GM21381 (cell line): ENCODE data around the gene RPL31.
A peak's percentile ranks its signal among the peaks of the same experiment; 100 is the strongest.

Experiments
- ATAC-seq: cut with Tn5 transposase; IDR thresholded peaks from one replicate; pipeline ENCODE4 v1.9.1; 2021; ENCODE audit warnings: mild to moderate bottlenecking, moderate library complexity; ENCODE audit not compliant: unreplicated experiment

RPL31 gene

GRCh38 chr2:101001691-101002561, at the start of gene RPL31:
RPL31 (plus strand) TSS chr2:101002289; CDS start chr2:101002702, 413 bp downstream.
- ATAC-seq: peak; percentile 94

DNA sequence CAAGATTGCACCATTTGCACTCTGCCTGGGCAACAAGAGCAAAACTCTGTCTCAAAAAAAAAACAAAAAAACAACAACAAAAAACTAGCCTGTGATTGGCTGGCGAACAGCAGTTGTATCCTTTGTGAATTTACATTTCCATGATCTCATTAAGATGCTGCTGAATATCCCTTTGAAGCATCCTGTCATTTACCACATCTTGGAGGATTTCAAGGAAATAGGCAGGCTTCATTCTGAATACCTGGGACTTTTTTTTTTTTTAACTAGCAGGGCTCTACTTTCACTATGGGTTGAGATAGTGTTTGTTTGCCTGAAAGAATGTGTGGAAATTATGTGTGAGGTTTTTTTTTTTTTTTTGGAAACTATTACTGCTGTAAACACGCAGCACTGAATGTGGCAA, 49.6 kb upstream of the RPL31 start:
- no peak for ATAC-seq

DNA sequence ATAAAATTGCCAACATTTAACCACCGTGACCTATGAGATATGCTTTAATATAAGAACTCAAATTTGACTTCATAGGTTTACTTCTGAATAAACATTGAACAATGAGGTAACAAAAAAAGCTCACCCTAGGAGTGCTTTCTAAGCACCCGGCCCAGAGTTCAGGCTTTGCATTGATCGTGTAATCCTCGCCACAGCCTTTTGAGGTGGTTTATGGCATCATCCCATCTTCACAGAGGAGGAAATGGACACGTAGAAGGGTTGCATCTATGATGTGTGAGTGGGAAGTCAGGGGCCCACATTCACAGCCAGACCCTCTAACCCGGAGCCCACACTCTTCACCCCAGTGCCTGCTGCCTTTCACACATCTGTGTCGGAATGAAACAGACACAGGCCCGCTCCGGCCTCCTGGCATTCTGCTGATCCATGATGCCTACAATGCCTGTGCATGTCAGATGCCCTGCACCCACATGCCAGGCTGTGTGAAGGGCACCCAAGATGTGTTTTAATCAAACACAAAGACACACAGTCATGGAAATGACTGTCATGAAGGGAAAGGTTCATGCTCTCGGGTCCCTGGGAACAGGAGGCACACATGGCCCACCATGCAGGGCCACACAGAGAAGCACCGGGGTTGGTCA, 48.6 kb upstream of the RPL31 start:
- ATAC-seq: no peak

GRCh38 chr2:100954044-100954420, 48.1 kb upstream of the RPL31 start:
- ATAC-seq: no peak

- ATAC-seq: no peak
Measured at GRCh38 chr2:100955226-100955625, 46.9 kb upstream of the RPL31 start.

GRCh38 chr2:100956081-100956480, 46.0 kb upstream of the RPL31 start:
- ATAC-seq: no peak

GRCh38 chr2:100957996-100958653, 44.0 kb upstream of the RPL31 start:
- no peak for ATAC-seq

DNA sequence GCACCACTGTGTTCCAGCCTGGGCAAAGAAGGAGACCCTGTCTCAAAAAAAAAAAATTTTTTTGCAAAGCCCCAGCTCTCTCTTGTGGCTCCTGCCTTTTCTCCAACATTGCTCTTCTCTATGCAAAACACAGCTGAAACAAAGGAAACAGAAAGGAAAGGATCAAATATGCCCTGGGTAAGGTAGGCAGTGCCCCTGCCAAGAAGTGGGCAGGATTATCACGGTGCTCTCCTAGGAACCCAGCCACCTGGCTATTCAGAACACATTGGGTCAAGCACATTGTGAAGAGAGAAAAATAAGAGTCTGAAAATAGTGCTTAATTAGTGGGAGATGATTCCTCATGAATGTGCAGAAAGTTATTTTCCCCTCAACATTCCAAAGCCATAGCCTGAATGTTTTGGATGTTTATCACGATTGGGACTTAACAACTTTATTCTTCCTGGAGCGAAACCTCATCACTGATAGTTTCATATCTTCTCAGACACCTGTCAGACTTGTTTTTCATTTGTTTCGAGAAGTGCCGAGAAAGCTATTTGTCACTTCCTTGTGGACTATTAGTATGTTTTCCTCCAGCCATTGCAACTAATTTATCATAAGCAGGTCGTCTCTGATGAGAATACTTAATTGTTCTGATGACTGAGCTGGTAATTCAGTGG, 42.7 kb upstream of the RPL31 start:
- ATAC-seq: no peak

- ATAC-seq: no peak
Measured at GRCh38 chr2:100960688-100961087, 41.4 kb upstream of the RPL31 start.

- no peak for ATAC-seq
Measured at GRCh38 chr2:100962366-100963025, 39.6 kb upstream of the RPL31 start.

DNA sequence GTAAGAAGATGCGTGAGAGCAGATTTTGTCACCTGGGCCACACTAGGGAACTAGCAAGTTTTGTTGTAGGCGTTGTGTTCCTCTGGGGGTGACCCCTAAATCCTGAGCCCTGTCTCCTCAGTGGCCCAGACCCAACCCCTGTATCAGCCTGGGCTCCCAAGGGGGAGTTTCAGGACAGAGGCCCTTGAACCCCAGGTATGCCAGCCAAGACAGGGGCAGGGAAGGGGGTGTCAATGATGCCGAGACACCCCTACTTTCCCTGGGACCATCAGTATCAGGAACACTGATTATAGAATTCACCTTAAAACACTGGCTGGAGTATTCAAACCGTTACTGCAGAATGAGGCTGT, 39.1 kb upstream of the RPL31 start:
- ATAC-seq: no peak

DNA sequence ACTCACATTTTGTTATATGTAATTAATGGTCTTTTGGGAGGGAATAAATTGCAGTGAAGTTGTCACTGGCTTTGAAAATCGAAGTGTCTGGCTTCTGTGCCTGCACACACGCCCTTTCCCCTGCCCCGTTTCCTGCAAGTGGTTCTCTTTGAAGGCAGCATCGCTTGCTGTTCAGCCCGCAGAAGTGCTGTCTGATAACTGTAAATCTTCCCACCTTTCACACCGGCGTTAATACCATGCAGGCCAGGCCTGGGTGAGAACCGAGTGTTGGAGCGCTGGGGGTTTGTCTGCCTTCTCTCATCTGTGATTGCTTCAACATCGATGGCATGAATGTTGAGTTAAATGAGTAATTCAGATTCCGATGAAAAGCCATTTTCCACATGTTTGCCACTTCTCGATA, 37.9 kb upstream of the RPL31 start:
- no peak for ATAC-seq

- no peak for ATAC-seq
Measured at GRCh38 chr2:100964681-100965169, 37.4 kb upstream of the RPL31 start.

GRCh38 chr2:100965596-100965995, 36.5 kb upstream of the RPL31 start:
- ATAC-seq: no peak

DNA sequence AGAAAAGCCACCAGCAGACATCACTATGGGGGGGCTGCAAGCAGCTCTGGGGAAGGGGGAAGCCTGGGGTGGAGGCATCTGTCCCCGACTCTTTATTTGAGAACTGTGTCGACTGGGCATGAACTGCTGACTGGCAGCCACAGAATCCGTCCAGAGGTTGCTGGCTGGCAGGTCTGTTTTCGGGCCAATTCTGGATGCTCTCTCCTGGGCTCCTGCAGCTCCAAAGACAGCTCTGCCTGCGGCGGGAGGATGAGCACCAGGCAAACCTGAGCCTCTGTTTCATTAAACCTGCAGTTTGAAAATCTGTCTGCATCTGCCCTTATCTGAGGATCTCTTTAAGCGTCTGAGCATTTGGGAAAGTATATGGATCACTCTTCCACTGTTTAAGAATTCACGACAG, 34.4 kb upstream of the RPL31 start:
- no peak for ATAC-seq

DNA sequence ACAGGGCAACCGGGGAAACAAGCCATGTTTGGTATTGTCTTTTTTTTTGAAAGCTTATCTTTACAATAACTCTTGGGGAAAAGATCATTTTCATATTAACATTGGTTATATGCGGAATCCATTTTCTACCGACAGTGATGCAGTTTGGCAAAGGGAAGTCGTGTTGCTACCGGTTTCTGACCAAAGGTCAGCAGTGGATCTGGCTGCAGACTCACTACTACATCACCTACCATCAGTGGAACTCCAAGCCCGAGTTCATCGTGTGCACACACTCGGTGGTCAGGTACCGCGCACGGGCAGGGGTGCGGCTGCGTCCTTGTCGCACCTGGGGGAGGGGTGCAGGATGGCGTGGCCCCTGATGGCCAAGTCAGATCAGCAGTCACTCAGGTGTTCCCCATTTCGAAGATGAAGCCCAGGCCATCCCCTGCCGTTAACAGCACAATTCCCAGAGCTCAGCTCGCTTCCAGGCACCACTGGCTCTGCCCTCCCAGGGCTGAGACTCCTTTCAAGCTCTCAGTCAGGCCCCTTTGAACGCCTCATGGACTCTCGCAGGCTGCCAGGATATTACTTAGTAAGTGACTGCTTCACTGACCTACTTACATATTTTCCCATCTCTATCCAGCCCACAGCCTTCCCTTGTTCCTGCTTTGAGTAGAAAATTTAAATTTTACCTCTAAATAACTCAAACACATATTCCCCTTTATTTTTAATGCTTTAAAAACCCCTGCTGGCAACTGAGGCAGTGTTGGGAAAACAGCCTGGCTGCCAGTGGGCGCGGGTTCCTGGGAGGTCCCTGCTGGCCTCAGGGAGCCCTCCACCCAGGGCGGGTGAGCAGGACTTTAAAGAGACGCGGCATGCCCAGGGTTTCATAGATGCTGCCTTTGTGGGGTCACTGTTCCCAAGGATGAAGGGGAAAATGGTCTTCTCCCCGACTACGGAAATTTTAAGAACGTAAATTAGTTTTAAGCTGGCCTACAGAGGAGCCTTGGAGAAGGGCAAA, 33.6 kb upstream of the RPL31 start:
- no peak for ATAC-seq

GRCh38 chr2:100969998-100970397, 32.1 kb upstream of the RPL31 start:
- ATAC-seq: no peak

DNA sequence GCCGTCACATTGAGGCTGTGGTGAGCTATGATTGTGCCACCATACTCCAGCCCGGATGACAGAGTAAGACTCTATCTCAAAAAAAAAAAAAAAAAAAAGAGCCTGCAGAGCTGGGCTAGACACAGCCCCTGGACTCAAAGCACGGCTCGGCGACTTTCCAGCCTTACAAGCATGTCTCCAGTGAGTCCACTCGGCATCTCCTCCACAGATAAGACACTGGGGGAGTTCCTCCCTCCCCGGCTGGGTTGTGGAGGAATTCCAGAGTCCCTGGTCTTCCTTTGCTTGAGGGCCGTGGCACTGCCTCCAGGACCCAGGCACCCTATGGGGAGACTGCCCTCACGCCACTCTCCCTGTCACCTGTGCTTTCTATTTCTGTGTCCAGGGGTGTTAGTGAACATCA, 30.9 kb upstream of the RPL31 start:
- no peak for ATAC-seq

- no peak for ATAC-seq
Measured at GRCh38 chr2:100972452-100972851, 29.6 kb upstream of the RPL31 start.
